Nephron (organoid): ENCODE data around the gene MUL1.

Source experiments
- H3K27ac Mint-ChIP-seq, 3 experiments: 2 replicates each; pipeline ENCODE4 v1.8.0; 2020; ENCODE audit warnings: mixed read lengths in 3 of 3, mild to moderate bottlenecking in 2 of 3, moderate library complexity in 1 of 3
- H3K27me3 Mint-ChIP-seq: 2 replicates; pipeline ENCODE4 v1.8.0; 2021; ENCODE audit warnings: low read depth, mild to moderate bottlenecking, moderate library complexity, mixed read lengths
- H3K36me3 Mint-ChIP-seq: 2 replicates; pipeline ENCODE4 v1.8.0; 2020; ENCODE audit warnings: low read depth, mixed read lengths
- H3K4me1 Mint-ChIP-seq: 2 replicates; pipeline ENCODE4 v1.8.0; 2020; ENCODE audit warnings: mixed read lengths
- H3K4me3 Mint-ChIP-seq, 3 experiments: 2 replicates each; pipeline ENCODE4 v1.8.0; 2020; ENCODE audit warnings: mild to moderate bottlenecking in 3 of 3, mixed read lengths in 3 of 3, moderate library complexity in 2 of 3
- H3K9me3 Mint-ChIP-seq: 2 replicates; pipeline ENCODE4 v1.8.0; 2020; ENCODE audit warnings: mixed read lengths
- CTCF ChIP-seq, 3 experiments: fragments of 200-600 bp; sonication (generic); IDR thresholded peaks; one replicate each; pipeline ENCODE4 v1.5.0; 2021; ENCODE audit warnings: antibody characterized with exemption in 3 of 3; ENCODE audit not compliant: unreplicated experiment in 3 of 3

The MUL1 gene

GRCh38 chr1:20472860-20473711 is 34.9 kb downstream of the MUL1 start:
- H3K4me1 Mint-ChIP-seq: peaks cover 32% of the 10 kb centered on the region
- no peak for TF ChIP-seq CTCF (IDR thresholded peaks at IDR 0.05; ENCODE audit: unreplicated experiment in 3 of 3)
- peak overlapping the region in 1 of 3 experiments; percentile 70 for H3K27ac Mint-ChIP-seq
- H3K36me3 Mint-ChIP-seq: no peaks in the 10 kb centered on the region
- H3K9me3 Mint-ChIP-seq: no peaks in the 10 kb centered on the region
- H3K4me3 Mint-ChIP-seq: peak overlapping the region; percentile 20 to 53 (median 47)
- peaks cover 29% of the 10 kb centered on the region for H3K27me3 Mint-ChIP-seq

- H3K27me3 Mint-ChIP-seq: peaks cover 29% of the 10 kb centered on the region
- no peaks in the 10 kb centered on the region for H3K9me3 Mint-ChIP-seq
- no peak overlapping the region for H3K27ac Mint-ChIP-seq
- no peak for TF ChIP-seq CTCF (IDR thresholded peaks at IDR 0.05; ENCODE audit: unreplicated experiment in 3 of 3)
- peaks cover 23% of the 10 kb centered on the region for H3K4me1 Mint-ChIP-seq
- H3K36me3 Mint-ChIP-seq: no peaks in the 10 kb centered on the region
- peak overlapping the region in 1 of 3 experiments; percentile 33 for H3K4me3 Mint-ChIP-seq
Measured at GRCh38 chr1:20472121-20472520, 35.8 kb downstream of the MUL1 start.

GRCh38 chr1:20470194-20470593 is 37.8 kb downstream of the MUL1 start:
- Mint-ChIP-seq H3K9me3 (no peaks in the 10 kb centered on the region), H3K27me3 (peaks cover 45% of the 10 kb centered on the region), H3K4me1 (peaks cover 17% of the 10 kb centered on the region), H3K4me3 (no peak overlapping the region), H3K27ac (no peak overlapping the region), H3K36me3 (no peaks in the 10 kb centered on the region)
- no peak for TF ChIP-seq CTCF (IDR thresholded peaks at IDR 0.05; ENCODE audit: unreplicated experiment in 3 of 3)

- Mint-ChIP-seq H3K9me3 (no peaks in the 10 kb centered on the region), H3K27ac (no peak overlapping the region), H3K4me1 (peaks cover 17% of the 10 kb centered on the region), H3K4me3 (no peak overlapping the region), H3K27me3 (peaks cover 46% of the 10 kb centered on the region), H3K36me3 (no peaks in the 10 kb centered on the region)
- no peak for TF ChIP-seq CTCF (IDR thresholded peaks at IDR 0.05; ENCODE audit: unreplicated experiment in 3 of 3)
Measured at GRCh38 chr1:20469406-20470076, 38.4 kb downstream of the MUL1 start.

GRCh38 chr1:20466273-20466672 is 41.7 kb downstream of the MUL1 start:
- H3K9me3 Mint-ChIP-seq: no peaks in the 10 kb centered on the region
- H3K4me3 Mint-ChIP-seq: no peak overlapping the region
- peaks cover 6% of the 10 kb centered on the region for H3K4me1 Mint-ChIP-seq

More at GRCh38 chr1:20466273-20466672, 41.7 kb downstream of the MUL1 start:
- H3K27me3 Mint-ChIP-seq: peaks cover 34% of the 10 kb centered on the region
- H3K27ac Mint-ChIP-seq: no peak overlapping the region
- no peak for TF ChIP-seq CTCF (IDR thresholded peaks at IDR 0.05; ENCODE audit: unreplicated experiment in 3 of 3)
- no peaks in the 10 kb centered on the region for H3K36me3 Mint-ChIP-seq
